GM21786 (cell line): ENCODE measurements around the gene KIAA0040.

Experiments
- ATAC-seq: cut with Tn5 transposase; IDR thresholded peaks from one replicate; pipeline ENCODE4 v1.9.1; 2021; ENCODE audit not compliant: unreplicated experiment

Gene KIAA0040

DNA sequence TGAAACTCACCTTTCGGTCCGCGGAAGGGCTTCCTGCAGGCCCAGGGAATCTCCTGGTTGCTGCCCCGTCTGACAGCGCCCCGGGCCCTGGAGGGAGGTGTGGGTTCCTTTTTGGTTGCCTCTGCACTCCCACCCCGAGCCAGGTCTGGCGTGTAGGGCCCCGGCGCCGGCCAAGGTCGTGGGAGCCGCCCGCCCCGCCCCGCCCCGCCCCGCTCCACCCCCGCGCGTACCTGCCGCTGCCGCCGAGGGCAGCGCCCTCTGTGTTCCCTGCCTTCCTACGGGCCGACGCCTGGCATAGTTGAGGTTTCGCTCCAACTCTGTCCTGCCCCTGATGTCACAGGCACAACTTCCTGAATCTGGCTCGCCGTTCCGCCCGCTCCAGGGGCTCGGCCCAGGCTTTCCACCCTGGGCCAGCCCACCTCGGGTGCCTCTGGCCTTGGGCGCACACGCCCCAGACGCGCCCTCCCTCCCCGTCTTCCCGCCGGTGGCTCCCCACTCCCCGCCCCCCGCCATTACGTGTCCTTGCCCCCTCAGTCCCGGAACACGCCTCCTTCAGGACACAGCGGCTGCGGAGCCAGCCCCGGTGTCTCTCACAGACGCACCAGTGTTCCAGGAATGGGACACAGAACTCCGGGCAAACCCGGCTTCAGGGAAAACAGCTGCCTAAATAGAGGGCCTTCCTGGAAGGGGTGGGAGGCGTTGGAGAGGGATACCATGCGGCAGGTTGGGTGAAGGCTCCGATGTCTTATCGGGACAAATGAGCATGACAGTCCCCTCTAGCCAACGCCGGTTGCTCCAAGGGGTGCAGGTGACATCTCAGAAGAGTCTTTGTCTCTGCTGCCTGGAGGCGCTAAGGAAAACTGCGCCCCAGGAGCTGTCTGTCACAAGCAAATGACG lies at the start of gene KIAA0040:
KIAA0040 (minus strand) TSS at position 147 of the 897 bp plus-strand sequence. CDS start 31,763 bp downstream, outside the sequence.
- ATAC-seq, result peak; percentile 40

DNA sequence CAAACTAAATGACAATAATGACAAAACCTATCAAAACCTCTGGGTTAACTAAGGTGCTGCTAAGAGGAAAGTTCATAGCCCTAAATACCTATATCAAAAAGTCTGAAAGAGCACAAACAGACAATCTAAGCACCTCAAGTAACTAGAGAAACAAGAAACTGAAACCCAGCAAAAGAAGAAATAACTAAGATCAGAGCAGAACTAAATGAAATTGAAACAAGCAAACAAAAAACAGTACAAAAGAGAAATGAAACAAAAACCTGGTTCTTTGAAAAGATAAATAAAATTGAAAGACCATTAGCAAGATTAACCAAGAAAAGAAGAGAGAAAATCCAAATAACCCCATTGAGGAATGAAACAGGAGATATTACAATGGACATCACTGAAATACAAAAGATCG lies 44.8 kb upstream of the KIAA0040 start:
- ATAC-seq, result peak; percentile 96

DNA sequence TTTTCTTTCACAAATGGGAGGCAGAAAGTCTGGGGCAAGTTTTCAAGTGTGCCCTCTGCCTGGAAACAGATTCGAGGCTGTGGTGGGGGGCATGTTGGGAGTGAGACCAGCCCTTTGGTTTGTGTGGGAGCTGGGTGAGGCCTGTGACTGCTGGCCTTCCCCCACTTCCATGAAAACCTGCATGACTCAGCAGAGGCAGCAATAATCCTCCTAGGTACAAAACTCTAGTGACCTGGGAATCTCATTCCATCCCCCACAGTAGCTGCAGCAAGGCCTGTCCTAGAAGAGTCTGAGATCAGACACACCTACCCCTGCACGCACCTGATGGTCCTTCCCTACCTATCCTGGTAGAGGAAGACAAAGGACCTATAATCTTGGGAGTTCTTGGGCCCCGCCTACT lies 42.1 kb upstream of the KIAA0040 start:
- no peak for ATAC-seq

DNA sequence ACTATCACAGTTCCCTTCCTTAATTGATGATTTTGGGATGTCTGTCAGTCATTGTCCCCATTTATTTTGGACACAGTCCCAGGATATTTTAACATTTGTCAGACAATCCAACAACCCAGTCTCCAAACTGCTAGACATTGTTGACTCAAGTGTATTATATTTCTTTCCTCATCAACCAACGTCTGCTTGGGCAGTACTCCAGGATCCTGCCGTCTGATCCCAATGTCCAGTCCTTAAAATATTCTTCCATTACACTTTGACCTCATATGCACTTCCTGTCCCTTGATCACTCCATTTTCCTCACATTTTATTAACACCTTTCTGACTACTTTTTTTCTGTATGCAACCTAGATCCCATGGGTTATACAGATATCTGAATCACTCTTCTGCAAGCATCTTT lies 39.8 kb upstream of the KIAA0040 start:
- ATAC-seq, result no peak

DNA sequence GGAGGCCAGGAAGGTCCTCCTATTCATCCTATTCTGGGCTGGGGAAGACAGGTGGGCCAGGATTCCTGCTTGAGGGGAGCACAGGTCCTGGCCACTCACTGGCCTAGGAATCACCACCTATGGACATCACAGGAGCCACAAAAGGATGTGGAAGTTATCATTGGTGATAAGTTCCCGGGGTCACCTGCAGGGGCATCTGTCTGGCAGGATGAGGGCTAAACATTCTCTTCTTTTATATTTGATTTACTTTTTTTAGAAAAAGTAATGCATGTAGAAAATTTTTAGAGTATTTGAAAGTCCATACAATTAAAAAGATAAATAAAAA lies 33.2 kb upstream of the KIAA0040 start:
- ATAC-seq, result peak; percentile 12

DNA sequence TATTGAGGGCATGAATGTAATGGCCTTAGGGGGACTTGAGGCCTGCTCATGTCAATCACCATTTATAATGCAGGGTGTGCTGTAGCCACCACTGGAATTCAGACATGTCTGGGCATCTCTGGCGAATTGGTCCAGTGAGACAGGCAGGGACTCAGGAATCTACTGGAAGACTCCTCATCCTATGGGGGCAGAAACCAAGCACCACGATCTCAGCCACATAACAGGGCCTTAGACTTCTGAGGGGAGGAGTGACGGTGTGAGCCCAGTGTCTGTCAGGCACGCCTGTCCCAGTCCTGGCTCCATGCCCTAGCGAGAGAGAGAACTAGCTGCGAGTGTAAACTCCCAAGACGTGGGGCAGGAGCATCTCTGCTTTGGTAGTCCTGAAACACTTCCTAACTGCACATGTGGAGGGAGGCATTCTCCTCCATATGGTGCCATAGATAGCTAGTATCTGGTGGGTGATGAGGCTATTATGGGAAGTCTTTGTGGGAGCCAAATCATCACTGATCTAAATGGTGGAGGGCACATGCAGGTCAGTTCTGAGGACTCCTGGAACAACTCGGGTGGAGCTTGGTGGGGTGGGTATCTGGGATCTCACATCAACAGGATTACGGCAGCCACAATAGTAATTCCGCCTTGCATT lies 29.8 kb upstream of the KIAA0040 start:
- no peak for ATAC-seq

DNA sequence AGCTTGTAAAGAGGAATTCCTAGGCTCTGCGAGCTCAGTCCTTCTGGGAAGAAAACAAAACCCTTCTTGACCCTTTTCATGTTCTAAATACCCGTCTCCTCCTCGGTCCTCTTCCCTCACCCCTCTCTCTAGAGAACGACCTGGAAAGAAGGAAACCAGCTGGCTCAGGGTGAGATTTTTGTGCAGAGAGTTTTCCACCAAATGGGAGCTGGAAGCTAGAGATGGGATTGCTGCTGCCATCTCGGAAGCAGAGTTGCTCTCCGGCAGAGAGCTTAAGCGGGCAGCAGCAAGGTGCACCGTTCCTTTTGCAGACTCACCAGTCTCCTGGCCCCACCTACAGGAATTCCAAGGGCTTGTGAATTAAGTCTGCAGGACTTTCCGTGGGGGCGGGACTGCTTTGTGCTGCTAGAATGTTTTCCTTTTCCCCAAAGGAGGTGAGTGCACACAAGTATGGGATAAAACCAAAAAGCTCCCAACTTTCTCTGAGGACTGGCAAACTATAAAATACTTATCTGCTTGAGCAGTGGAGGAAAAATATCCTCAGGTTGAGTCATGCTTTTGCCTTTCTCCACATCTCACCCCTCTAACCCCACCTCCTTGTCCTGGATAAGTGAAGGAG lies 29.1 kb upstream of the KIAA0040 start:
- no peak for ATAC-seq

DNA sequence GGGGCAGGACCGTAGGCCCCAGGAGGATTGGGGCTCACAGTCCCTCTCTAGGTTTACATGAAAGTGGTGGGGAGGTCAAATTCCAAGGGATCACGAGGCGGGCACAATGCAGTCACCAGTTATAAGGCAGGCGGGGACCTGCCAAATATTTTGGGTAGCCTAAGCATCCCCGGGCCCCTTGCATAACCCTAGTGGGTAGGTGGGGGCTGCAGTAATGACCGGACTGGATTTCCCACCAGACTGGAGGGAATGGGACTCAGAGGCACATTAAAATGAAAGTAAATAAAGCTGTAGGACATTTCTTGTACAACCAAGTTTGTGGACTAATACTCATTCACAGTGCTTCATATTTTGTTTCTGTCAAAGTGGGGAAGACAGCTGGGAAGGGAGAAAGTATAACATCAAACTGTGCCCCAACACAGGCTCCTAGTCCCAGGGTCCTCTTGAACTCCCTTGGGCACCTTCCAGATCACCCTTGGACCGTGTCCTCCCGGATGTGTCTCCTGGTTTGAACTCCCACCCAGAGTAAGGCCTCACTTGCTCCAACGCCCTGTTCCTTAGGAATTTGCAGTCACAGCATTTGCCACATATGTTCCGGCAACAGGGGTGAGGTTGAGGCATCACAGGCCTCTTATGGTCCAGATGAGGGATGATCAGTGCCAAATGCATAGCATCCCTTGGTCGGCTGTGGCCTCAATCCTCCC lies 28.4 kb upstream of the KIAA0040 start:
- ATAC-seq, result no peak

DNA sequence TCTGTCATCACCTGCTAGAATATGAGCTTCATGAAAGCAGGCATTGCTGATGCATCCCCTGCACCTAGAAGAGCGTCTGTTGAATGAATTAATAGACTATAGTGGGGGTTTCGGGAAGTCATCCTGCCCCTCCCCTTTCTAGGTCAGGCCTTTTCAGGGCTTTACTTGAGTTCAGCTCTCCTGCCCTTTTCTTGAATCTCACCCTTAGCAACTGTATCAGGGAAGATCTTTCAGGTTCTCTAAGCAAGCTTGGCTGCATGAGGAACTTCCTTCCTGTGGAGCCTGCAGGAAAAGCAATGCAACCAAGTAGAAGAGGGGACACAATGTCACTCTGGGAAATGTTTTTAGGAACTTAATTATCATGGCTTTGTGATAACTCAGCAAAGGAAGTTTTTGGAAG lies 27.2 kb upstream of the KIAA0040 start:
- ATAC-seq, result no peak

DNA sequence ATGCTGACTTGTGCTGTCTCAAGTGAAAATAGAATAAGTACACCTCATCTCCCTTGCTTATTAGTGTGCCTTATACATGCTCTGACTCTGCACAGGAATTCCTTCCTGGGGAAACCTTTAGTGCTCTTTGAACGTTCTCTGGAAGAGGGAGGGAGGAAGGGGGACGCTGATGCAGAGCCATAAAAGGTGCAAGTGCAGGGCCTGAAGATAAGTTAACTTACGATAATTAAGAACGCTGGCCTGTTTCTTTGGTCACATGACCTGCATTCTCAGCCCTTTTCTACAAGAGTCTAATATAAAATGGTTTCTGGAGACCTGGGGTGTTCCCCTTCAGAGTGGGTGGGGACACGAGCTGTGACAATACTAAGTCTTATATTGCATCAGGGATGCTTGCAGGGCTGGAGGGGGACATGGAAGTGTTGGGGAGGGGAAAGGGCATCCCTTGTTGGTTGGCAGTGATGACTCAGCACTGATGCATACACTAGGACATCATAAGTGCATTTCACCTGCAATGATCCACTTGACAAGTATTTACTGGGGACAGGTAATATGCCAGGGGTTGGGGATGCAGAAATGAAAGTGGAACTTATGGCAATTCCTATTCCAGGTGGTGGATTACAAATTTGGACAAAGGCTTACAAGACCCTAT lies 26.3 kb upstream of the KIAA0040 start:
- ATAC-seq, result no peak

DNA sequence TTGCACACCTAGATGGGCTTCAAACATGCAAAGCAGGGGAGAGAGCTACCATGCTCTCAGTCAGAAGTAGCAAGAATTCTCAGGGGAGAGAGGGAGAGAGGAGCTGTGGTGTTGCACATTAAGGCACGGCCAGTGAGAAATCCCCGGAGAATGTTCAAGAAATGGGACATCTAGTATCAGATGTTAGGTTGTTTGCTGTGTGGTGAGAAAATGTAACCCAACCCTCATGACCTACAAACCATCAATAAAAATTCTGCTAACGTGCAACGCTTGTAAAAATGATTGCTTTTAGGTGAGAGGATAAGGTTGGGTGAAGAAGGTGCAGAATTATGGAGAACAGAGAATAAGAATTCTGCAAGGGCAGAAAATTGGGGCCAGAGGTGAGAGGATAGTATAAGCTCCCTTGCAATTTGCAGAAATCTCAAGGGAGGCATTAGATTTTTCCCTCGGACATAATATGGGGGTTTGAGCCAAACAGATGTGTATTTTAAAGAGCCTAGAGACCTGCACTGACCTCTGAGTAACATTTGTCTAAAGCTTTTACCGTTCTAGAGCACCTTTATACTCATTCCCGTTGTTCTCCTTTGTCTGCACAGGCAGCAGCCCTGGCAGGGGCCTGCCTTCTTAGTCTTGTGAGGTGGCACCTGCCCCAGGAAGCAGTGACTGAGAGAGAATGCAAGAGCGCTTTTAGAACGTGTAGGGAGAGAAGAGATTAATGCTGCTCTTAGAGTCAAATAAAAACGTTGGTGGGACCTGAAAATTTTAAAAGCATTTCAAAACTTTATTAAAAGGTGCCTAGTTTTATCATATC lies 25.4 kb upstream of the KIAA0040 start:
- ATAC-seq, result peak; percentile 55

DNA sequence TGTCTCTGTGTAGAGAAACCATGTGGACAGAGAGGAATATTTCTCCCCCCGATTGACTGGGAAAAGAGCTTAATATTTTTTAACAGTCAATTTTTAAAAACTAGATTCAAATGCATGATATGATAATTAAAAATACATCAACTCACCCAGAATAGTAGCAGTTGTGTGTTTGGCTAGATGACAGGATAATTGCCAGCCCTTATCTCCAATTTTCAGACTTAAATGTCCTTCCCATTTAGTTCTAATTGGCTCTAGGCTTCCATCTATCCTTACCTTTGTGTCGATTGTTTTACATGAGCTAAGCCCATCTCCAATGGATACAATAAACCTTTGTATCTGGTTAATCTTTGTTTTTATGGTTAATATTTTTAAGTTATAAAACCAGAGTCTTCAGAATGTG lies 23.9 kb upstream of the KIAA0040 start:
- no peak for ATAC-seq

DNA sequence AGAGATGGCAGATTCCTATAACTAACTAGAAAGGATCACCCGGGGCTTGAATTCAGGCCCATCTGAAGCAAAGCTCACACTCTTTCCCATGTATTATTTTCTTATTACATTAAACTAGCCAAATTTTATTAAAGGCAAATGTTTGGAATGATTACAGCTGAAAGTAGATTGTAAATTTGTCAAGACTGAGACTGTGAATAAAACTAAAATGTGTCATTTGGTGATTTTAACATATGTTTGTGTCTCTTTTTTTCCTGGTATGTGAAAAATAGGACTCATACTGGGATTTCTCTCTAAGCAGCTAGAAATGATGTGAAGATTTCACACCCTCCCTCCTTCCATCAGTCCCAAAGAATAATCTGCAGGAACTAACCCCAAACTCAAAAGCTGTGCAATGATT lies 19.1 kb upstream of the KIAA0040 start:
- no peak for ATAC-seq

DNA sequence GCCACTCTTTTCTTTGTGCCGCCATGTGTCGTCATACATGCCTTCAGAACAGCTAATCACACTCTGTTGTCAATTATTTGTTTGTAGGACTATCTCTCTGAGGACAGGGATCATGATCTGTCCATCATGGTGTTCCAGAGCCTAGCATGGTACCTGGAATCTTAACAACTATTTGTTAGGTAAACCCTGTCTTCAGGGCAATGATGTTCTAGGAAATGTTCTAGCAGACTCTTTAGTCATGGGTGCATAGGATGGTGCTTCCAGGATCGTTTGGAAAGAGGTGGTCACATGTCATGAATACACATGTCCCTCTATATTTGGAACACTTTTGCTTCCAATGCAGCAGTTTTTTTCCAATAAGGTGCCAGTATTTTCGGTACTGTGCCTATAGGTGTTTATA lies 18.2 kb upstream of the KIAA0040 start:
- no peak for ATAC-seq

DNA sequence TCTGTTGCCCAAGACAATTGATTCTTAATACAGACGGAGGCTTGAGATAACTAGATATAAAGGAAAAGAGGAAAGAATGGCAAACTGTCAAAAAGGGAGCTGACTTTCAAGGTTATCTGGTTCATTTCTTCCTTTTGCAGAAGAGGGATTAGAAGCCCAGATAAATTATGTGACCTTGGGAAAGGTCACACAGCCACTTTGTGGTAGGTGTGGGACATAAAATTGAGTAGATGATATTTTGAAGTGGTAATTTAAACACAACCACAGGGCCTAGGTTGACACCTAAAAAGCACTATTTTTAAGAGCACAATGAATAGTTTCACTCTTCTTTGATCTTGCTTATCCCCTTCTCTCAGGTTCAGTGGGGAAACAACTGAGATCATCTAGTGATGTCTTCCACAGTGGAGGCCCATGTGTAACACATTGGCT lies 16.9 kb upstream of the KIAA0040 start:
- ATAC-seq, result peak; percentile 50

DNA sequence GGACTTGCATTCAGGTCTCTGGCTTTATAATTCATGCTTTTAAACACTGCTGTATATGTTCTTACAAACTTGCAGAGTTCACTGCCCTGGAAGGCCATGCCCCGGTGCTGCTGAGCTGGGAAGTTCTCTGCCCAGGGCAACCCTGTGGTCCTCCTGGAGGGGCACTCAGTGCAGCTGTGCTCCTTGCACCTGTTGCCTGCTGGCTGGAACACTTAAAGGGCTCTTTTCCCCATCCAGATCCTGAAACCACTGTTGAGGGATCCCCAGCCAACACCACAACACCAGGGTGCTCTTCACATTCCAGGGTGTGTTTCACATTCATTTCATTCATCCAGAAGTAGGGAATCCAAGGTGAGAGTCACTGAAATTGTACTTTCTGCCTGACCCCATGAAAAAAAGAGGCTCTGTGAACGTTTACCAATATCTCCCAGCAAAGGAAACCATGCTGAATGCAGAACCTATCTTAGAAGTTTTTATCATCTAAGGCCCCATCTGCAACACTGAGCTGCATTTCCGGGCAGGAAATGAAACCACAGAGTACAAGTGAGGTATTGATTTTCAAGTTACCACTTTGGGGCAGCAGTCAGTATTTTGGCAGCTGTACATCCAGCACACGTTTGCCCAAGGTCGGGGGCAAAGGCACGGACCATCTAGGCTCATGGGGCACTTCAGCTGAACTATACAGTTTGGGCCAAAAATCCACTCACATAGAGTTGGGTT lies 16.4 kb upstream of the KIAA0040 start:
- ATAC-seq, result peak; percentile 68

DNA sequence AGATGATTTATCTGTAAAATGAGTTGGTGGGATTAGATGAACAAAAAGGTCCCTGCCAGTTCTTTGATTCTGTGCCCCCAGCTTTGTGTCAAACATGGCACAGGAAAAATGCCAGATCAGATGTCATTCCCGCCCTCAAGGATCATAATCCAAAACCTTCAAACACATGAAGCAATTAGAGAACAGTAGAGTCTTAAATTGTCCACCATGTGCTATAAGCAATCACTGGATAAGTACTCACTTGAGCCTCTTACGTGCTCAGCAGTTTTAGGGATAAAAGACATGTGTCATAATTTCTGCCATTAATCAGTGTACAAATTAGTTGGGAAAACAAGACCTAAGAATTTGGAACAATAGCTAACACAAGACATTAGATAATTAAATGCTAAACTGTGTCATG lies 15.4 kb upstream of the KIAA0040 start:
- ATAC-seq, result no peak

DNA sequence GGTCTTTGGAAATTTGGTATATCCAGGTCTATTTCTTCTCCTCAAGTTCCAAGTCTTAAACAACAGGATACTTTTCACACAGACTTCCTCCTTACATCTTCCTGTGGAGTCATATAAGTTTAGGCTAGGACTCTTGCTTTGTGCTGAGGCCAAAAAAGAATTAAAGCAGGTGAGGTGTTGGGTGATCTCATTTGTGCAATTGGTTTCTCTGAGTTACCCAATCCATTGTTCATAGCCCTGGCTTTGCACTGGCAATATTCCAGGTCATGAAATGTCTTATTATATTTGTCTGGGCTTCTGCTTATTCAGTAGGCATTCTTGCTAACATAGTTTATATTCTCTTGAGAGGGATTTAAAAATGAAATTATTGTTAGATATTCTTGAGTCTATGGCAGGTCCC lies 14.1 kb upstream of the KIAA0040 start:
- ATAC-seq, result no peak

DNA sequence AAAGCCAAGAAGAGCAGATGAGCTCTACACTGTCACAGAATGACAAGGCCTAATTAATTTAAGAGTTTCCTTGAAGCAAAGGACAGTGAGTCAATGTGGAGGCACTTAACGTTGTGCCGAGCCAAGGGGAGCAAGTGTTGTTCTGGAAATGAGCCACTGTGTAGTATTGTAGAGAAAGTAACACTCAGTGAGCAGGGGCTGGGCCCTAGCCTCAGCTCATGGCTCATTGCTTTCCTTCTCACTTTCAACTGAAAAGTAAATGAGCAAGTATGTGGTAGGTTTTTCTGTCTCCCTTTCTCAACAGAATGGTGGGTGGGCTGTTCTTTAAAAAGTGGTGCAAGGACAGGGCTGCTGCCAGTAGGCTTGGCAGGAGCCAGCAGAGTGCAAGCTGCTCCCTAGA lies 11.8 kb upstream of the KIAA0040 start:
- ATAC-seq, result peak; percentile 88
